ENCODE results near the gene NMB. TPM values are rescaled to one million over a fixed set of nuclear protein-coding genes. Genes with fewer than 3 reads are reported as not detected.

Gene NMB
- total and polyA plus RNA-seq, 4 donors: 13.0 to 29.7 (median 20.2) TPM

DNA sequence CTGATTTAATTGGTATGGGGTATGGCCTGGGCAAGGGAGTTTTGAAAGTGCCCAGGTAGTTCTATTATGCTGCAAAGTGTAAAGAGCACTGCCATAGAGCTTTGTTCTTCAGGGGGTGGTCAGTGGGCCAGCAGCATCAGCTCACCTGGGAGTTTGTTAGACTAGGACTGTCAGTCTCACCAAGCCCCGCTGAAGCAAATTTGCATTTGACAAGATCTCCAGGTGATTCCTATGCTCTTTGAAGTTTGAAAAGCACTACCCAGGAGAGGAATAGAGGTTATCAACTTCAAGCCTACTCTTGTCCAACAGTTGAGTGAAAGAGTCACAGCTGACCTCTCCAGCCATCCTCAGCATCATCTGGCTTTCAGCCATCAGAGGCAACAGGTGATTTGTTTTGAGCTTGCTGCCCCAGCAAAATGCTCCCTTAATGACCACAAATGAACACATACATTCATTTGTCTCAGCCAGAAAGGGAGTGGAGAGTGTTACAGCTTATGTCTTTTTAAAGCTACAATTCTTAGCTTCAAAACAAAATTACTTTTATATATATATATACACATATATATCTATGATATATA, 49.2 kb downstream of the NMB start:
- WGBS (ENCODE audit: insufficient coverage): no CpG with 5 or more reads among the region's 1 CpG
- peaks cover 5% of the 10 kb centered on the region for H3K4me1 ChIP-seq (ENCODE audit: control insufficient read depth, insufficient read depth, low read length)
- peaks cover 34% of the 10 kb centered on the region for H3K36me3 ChIP-seq (ENCODE audit: control insufficient read depth, insufficient read depth, low read length)

DNA sequence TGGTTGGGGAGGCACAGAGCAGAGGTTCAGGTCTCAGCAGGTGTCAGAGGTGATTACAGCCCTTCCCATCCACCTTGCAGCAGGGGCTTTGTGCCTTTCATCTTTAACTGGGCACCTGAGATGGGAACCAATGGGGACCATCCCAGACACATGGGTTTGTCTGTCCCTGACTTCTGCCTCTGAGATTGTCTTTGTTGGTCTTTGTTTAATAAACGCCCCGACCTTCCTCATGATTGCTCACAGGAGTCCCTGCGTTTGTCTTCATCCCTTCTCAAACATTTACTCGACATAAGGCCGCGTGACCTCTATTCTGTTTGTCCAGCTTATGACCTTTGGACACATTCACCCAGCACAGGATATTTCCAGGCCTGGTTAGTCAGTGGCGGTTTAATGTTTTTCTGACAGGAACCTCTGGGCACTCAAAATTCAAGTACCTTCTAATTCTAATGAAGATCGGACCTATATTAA, 51.3 kb downstream of the NMB start:
- no peaks in the 10 kb centered on the region for H3K9me3 ChIP-seq (ENCODE audit: control insufficient read depth, insufficient read depth, low read length)
- peaks cover 14% of the 10 kb centered on the region for H3K4me1 ChIP-seq (ENCODE audit: control insufficient read depth, insufficient read depth, low read length)
- no peaks in the 10 kb centered on the region for H3K27me3 ChIP-seq (ENCODE audit: control insufficient read depth, insufficient read depth, low read length)
- WGBS (ENCODE audit: insufficient coverage): 85% methylated on average over 5 of the region's 8 CpGs
- H3K27ac ChIP-seq (ENCODE audit: low read depth, low read length): no peak overlapping the region
- H3K36me3 ChIP-seq (ENCODE audit: control insufficient read depth, insufficient read depth, low read length): peaks cover 34% of the 10 kb centered on the region
- no peak overlapping the region for H3K4me3 ChIP-seq (ENCODE audit: low read depth, low read length)
- no peak for DNase-seq (ENCODE audit: low read depth in 4 of 6, low spot score in 6 of 6)

More for the DNA sequence above, 49.2 kb downstream of the NMB start:
- H3K4me3 ChIP-seq (ENCODE audit: low read depth, low read length): no peak overlapping the region
- H3K9me3 ChIP-seq (ENCODE audit: control insufficient read depth, insufficient read depth, low read length): no peaks in the 10 kb centered on the region
- DNase-seq (ENCODE audit: low read depth in 4 of 6, low spot score in 6 of 6): no peak
- no peaks in the 10 kb centered on the region for H3K27me3 ChIP-seq (ENCODE audit: control insufficient read depth, insufficient read depth, low read length)
- no peak overlapping the region for H3K27ac ChIP-seq (ENCODE audit: low read depth, low read length)

DNA sequence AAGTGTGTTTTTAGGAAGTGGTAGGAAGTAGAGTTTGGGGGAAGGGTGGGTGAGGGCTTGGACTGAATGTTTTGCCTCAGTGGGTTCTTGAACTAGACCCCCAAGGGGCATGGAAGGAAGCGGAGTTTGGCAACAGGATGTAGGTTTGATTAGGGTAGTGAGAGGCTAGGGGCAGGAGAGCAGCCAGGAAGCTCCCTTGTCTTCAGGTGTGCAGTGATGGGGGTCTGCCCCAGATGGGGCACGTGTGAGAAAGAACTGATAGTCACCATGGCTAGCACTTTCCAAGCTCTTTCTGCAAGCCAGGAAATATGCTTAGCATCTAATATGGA, 52.5 kb downstream of the NMB start:
- 100% methylated on average over 1 of the region's 2 CpGs for WGBS (ENCODE audit: insufficient coverage)
- no peaks in the 10 kb centered on the region for H3K9me3 ChIP-seq (ENCODE audit: control insufficient read depth, insufficient read depth, low read length)
- H3K4me1 ChIP-seq (ENCODE audit: control insufficient read depth, insufficient read depth, low read length): peaks cover 21% of the 10 kb centered on the region
- H3K27ac ChIP-seq (ENCODE audit: low read depth, low read length): no peak overlapping the region
- no peak for DNase-seq (ENCODE audit: low read depth in 4 of 6, low spot score in 6 of 6)
- H3K27me3 ChIP-seq (ENCODE audit: control insufficient read depth, insufficient read depth, low read length): no peaks in the 10 kb centered on the region
- H3K4me3 ChIP-seq (ENCODE audit: low read depth, low read length): no peak overlapping the region
- H3K36me3 ChIP-seq (ENCODE audit: control insufficient read depth, insufficient read depth, low read length): peaks cover 34% of the 10 kb centered on the region

Other genes starting within 250 kb of the NMB start
- 10 to 100 TPM in 1 of 2 donors, 1 to 10 TPM in 1; 9.7 to 12.6 TPM for gene ZSCAN2, start 57.2 kb downstream of the NMB start, total RNA-seq
- gene ZSCAN2, start 57.2 kb downstream of the NMB start, polyA plus RNA-seq (ENCODE audit: insufficient read length in 2 of 2): 10 to 100 TPM; 15.5 to 16.2 TPM
- 10 to 100 TPM; 20.2 to 33.6 TPM for gene WDR73, start 3.9 kb downstream of the NMB start, total RNA-seq
- gene WDR73, start 3.9 kb downstream of the NMB start, polyA plus RNA-seq (ENCODE audit: insufficient read length in 2 of 2): 10 to 100 TPM; 29.0 to 35.2 TPM
- gene SEC11A, start 57.9 kb upstream of the NMB start, total RNA-seq: 100 to 1,000 TPM; 108 to 185 TPM
- gene SEC11A, start 57.9 kb upstream of the NMB start, polyA plus RNA-seq (ENCODE audit: insufficient read length in 2 of 2): 100 to 1,000 TPM; 125 to 134 TPM
- 10 to 100 TPM; 10.2 to 14.1 TPM for gene ZNF592, start 90.4 kb upstream of the NMB start, total RNA-seq
- 10 to 100 TPM; 29.4 to 29.5 TPM for gene ZNF592, start 90.4 kb upstream of the NMB start, polyA plus RNA-seq (ENCODE audit: insufficient read length in 2 of 2)
- 1 to 10 TPM; 5.8 to 6.2 TPM for gene ALPK3, start 159.2 kb upstream of the NMB start, total RNA-seq
- gene ALPK3, start 159.2 kb upstream of the NMB start, polyA plus RNA-seq (ENCODE audit: insufficient read length in 2 of 2): 1 to 10 TPM; 6.6 to 8.7 TPM
- under 1 TPM; 0.20 to 0.22 TPM for gene SLC28A1, start 226.5 kb upstream of the NMB start, total RNA-seq
- under 1 TPM; 0.13 to 0.21 TPM for gene SLC28A1, start 226.5 kb upstream of the NMB start, polyA plus RNA-seq (ENCODE audit: insufficient read length in 2 of 2)